OCI-M2 (cell line): ENCODE measurements around the gene ETFDH.
A peak's percentile ranks its signal among the peaks of the same experiment; 100 is the strongest.
"Not testable (repeated sequence)": the region's sequence is repeated elsewhere in the genome, so short reads cannot be mapped to it uniquely, and the experiment has no call there.

Source experiments
- DNase-seq: peaks from one replicate; lab custom pipeline; 2025; ENCODE audit not compliant: unreplicated experiment; lab: John Stamatoyannopoulos, UW

The ETFDH gene

GRCh38 chr4:158671915-158672806 is at the start of gene ETFDH:
Gene ETFDH, plus strand, starts transcription at chr4:158672296. Its CDS starts 161 bp downstream, at chr4:158672457.
- peak; percentile 89 for DNase-seq

GRCh38 chr4:158624889-158625478 is 47.1 kb upstream of the ETFDH start:
- DNase-seq = no peak

- no peak for DNase-seq
Observed at GRCh38 chr4:158625544-158625943, 46.6 kb upstream of the ETFDH start.

- no peak for DNase-seq
Observed at GRCh38 chr4:158630893-158631292, 41.2 kb upstream of the ETFDH start.

- DNase-seq = no peak
Observed at GRCh38 chr4:158636619-158637018, 35.5 kb upstream of the ETFDH start.

GRCh38 chr4:158644356-158644755 is 27.7 kb upstream of the ETFDH start:
- no peak for DNase-seq

GRCh38 chr4:158644760-158645159 is 27.3 kb upstream of the ETFDH start:
- DNase-seq = no peak

GRCh38 chr4:158649111-158649680 is 22.9 kb upstream of the ETFDH start:
- DNase-seq = no peak

- no peak for DNase-seq
Observed at GRCh38 chr4:158652920-158653319, 19.2 kb upstream of the ETFDH start.

- no peak for DNase-seq
Observed at GRCh38 chr4:158656439-158656838, 15.7 kb upstream of the ETFDH start.

GRCh38 chr4:158657291-158657690 is 14.8 kb upstream of the ETFDH start:
- no peak for DNase-seq

GRCh38 chr4:158663255-158663654 is 8.8 kb upstream of the ETFDH start:
- not testable (repeated sequence) for DNase-seq

- peak; percentile 54 for DNase-seq
Observed at GRCh38 chr4:158663707-158664625, 8.1 kb upstream of the ETFDH start.

GRCh38 chr4:158664806-158665205 is 7.3 kb upstream of the ETFDH start:
- no peak for DNase-seq

GRCh38 chr4:158666892-158667291 is 5.2 kb upstream of the ETFDH start:
- DNase-seq = no peak

GRCh38 chr4:158667651-158668198 is 4.4 kb upstream of the ETFDH start:
- DNase-seq = no peak

GRCh38 chr4:158669310-158669709 is 2.8 kb upstream of the ETFDH start:
- DNase-seq = no peak

- no peak for DNase-seq
Observed at GRCh38 chr4:158670975-158671664, 976 bp upstream of the ETFDH start.

GRCh38 chr4:158671665-158671914 is 506 bp upstream of the ETFDH start, which contains the start of gene C4orf46:
Gene C4orf46, minus strand, starts transcription at chr4:158671887. Its CDS starts 86 bp downstream, at chr4:158671801.
- no peak for DNase-seq

- DNase-seq = no peak
Observed at GRCh38 chr4:158673633-158674032, 1.5 kb downstream of the ETFDH start.
